SU-DHL-6 (cell line): Measurements from ENCODE around the gene GULP1.

ENCODE experiments used
- H2AFZ ChIP-seq: fragments of 200-600 bp; sonication (generic); 2 replicates; pipeline ENCODE4 v1.6.1; 2014; ENCODE audit warnings: low read depth, mild to moderate bottlenecking, moderate library complexity, mixed read lengths, antibody characterized with exemption, low read length; ENCODE audit not compliant: severe bottlenecking
- H3F3A ChIP-seq: fragments of 200-600 bp; shearing (Covaris generic); 2 replicates; pipeline ENCODE4 v1.6.0; 2016; ENCODE audit warnings: antibody characterized with exemption, mild to moderate bottlenecking; ENCODE audit not compliant: insufficient read depth
- H3K27ac ChIP-seq: fragments of 200-600 bp; sonication (generic); 2 replicates; pipeline ENCODE4 v1.5.1; 2016; ENCODE audit warnings: low read depth, mild to moderate bottlenecking, low read length, moderate library complexity, mixed read lengths
- H3K27me3 ChIP-seq: fragments of 200-600 bp; sonication (generic), shearing (Covaris generic); 2 replicates; pipeline ENCODE4 v1.6.0; 2014; ENCODE audit warnings: mild to moderate bottlenecking, low read length
- H3K36me3 ChIP-seq: fragments of 200-600 bp; sonication (generic); 2 replicates; pipeline ENCODE4 v1.6.1; 2014; ENCODE audit warnings: mild to moderate bottlenecking, low read length, mixed read lengths
- H3K4me2 ChIP-seq: fragments of 300-600, 200-600 bp; shearing (Covaris generic), sonication (generic); 2 replicates; pipeline ENCODE4 v1.6.0; 2014; ENCODE audit warnings: low read length, low read depth, mild to moderate bottlenecking; ENCODE audit not compliant: poor library complexity, severe bottlenecking
- H3K4me3 ChIP-seq: fragments of 200-600 bp; sonication (generic); 2 replicates; pipeline ENCODE4 v1.5.1; 2014; ENCODE audit warnings: antibody characterized with exemption, low read length, mild to moderate bottlenecking, mixed read lengths; ENCODE audit not compliant: insufficient read depth, poor library complexity, severe bottlenecking
- H3K79me2 ChIP-seq: fragments of 200-600 bp; sonication (generic); 2 replicates; pipeline ENCODE4 v1.6.1; 2014; ENCODE audit warnings: mild to moderate bottlenecking, low read length, moderate library complexity; ENCODE audit not compliant: insufficient read depth
- H3K9ac ChIP-seq: fragments of 200-600 bp; sonication (generic); 2 replicates; pipeline ENCODE4 v1.7.0; 2014; ENCODE audit warnings: mild to moderate bottlenecking, low read length
- H3K9me2 ChIP-seq: fragments of 200-600 bp; sonication (generic); replicated peaks from 2 replicates; pipeline ENCODE4 v1.6.1; 2014; ENCODE audit warnings: low read length; ENCODE audit not compliant: insufficient read depth
- H3K9me3 ChIP-seq: fragments of 200-600 bp; sonication (generic); 2 replicates; pipeline ENCODE4 v1.6.1; 2014; ENCODE audit warnings: low read length, mixed read lengths; ENCODE audit not compliant: insufficient read depth
- H4K20me1 ChIP-seq: fragments of 200-600 bp; sonication (generic); 2 replicates; pipeline ENCODE4 v1.6.1; 2014; ENCODE audit warnings: low read depth, mild to moderate bottlenecking, antibody characterized with exemption, low read length, moderate library complexity, mixed read lengths
- CTCF ChIP-seq: fragments of 200-600 bp; sonication (generic); IDR thresholded peaks from one replicate; pipeline ENCODE4 v1.5.1; 2017; ENCODE audit warnings: antibody characterized with exemption, mild to moderate bottlenecking, low read length, moderate library complexity; ENCODE audit not compliant: insufficient read depth, poor library complexity, severe bottlenecking
- EZH2phosphoT487 ChIP-seq: fragments of 200-600 bp; sonication (generic), shearing (Covaris generic); conservative IDR thresholded peaks from 2 replicates; pipeline ENCODE4 v1.6.1; 2018; ENCODE audit warnings: mild to moderate bottlenecking, antibody characterized with exemption, low read length, moderate library complexity, mixed read lengths

The GULP1 gene

GRCh38 chr2:188388831-188389230 is 97.2 kb downstream of the GULP1 start:
- Histone ChIP-seq H3K4me3 (no peak overlapping the region), H3F3A (no peaks in the 10 kb centered on the region), H3K9ac (no peak overlapping the region), H4K20me1 (no peaks in the 10 kb centered on the region), H3K9me3 (no peaks in the 10 kb centered on the region), H2AFZ (no peak overlapping the region), H3K9me2 (no peaks in the 10 kb centered on the region), H3K36me3 (no peaks in the 10 kb centered on the region), H3K79me2 (no peaks in the 10 kb centered on the region), H3K27me3 (no peaks in the 10 kb centered on the region), H3K4me2 (no peak overlapping the region), H3K27ac (no peak overlapping the region)
- no peak for TF ChIP-seq EZH2phosphoT487
- no peak for TF ChIP-seq CTCF

GRCh38 chr2:188391354-188391753 is 99.7 kb downstream of the GULP1 start:
- Histone ChIP-seq H3K9me3 (no peaks in the 10 kb centered on the region), H3K9me2 (no peaks in the 10 kb centered on the region), H3K4me2 (no peak overlapping the region), H3K27me3 (no peaks in the 10 kb centered on the region), H2AFZ (no peak overlapping the region), H3K4me3 (no peak overlapping the region), H3F3A (no peaks in the 10 kb centered on the region), H3K79me2 (no peaks in the 10 kb centered on the region), H3K36me3 (no peaks in the 10 kb centered on the region), H4K20me1 (no peaks in the 10 kb centered on the region), H3K27ac (no peak overlapping the region), H3K9ac (no peak overlapping the region)
- TF ChIP-seq EZH2phosphoT487 (no peak), CTCF (no peak)

GRCh38 chr2:188394931-188395472 is 103.3 kb downstream of the GULP1 start:
- no peaks in the 10 kb centered on the region for H3F3A ChIP-seq
- no peaks in the 10 kb centered on the region for H3K79me2 ChIP-seq
- no peak overlapping the region for H2AFZ ChIP-seq
- H3K9me3 ChIP-seq, result no peaks in the 10 kb centered on the region
- no peak overlapping the region for H3K4me3 ChIP-seq
- H4K20me1 ChIP-seq, result no peaks in the 10 kb centered on the region
- H3K4me2 ChIP-seq, result no peak overlapping the region
- TF ChIP-seq EZH2phosphoT487, result no peak
- TF ChIP-seq CTCF, result no peak
- H3K9ac ChIP-seq, result no peak overlapping the region
- no peaks in the 10 kb centered on the region for H3K27me3 ChIP-seq
- H3K9me2 ChIP-seq, result no peaks in the 10 kb centered on the region
- H3K36me3 ChIP-seq, result no peaks in the 10 kb centered on the region
- H3K27ac ChIP-seq, result no peak overlapping the region
